Activated CD4-positive, CD25-positive, alpha-beta regulatory T cell treated with anti-CD3 and anti-CD28 coated beads, Interleukin-2, amount 50 U/mL, for 24 hours (primary cell): Measurements from ENCODE around the gene INPP4B.

Experiments used
- ATAC-seq, 2 donors: fragments of 150-1000 bp; cut with Tn5 transposase; one replicate each; pipeline ENCODE4 v1.10.0; 2021; ENCODE audit warnings: mild to moderate bottlenecking in 1 of 2, moderate library complexity in 1 of 2

Gene INPP4B

GRCh38 chr4:142846108-142846728 lies at the start of gene INPP4B:
INPP4B (minus strand) TSS chr4:142846301.
- ATAC-seq = peak; percentile 48 to 54

GRCh38 chr4:142893012-142893411 lies 46.9 kb upstream of the INPP4B start:
- ATAC-seq = no peak

GRCh38 chr4:142886566-142886965 lies 40.5 kb upstream of the INPP4B start:
- no peak for ATAC-seq

- ATAC-seq = no peak
These were observed 37.1 kb upstream of the INPP4B start for GRCh38 chr4:142883040-142883832.

GRCh38 chr4:142882159-142882558 lies 36.1 kb upstream of the INPP4B start:
- no peak for ATAC-seq

- ATAC-seq = no peak
These were observed 35.2 kb upstream of the INPP4B start for GRCh38 chr4:142881331-142881730.

- ATAC-seq = no peak
These were observed 29.0 kb upstream of the INPP4B start for GRCh38 chr4:142875117-142875516.

GRCh38 chr4:142874684-142875083 lies 28.6 kb upstream of the INPP4B start:
- ATAC-seq = no peak

GRCh38 chr4:142866685-142867084 lies 20.6 kb upstream of the INPP4B start:
- no peak for ATAC-seq

- ATAC-seq = no peak
These were observed 15.2 kb upstream of the INPP4B start for GRCh38 chr4:142861351-142861750.

GRCh38 chr4:142858965-142859364 lies 12.9 kb upstream of the INPP4B start:
- ATAC-seq = no peak

GRCh38 chr4:142858446-142858845 lies 12.3 kb upstream of the INPP4B start:
- ATAC-seq = no peak

- no peak for ATAC-seq
These were observed 10.5 kb upstream of the INPP4B start for GRCh38 chr4:142856576-142856975.

GRCh38 chr4:142850478-142850877 lies 4.4 kb upstream of the INPP4B start:
- ATAC-seq = no peak

- peak; percentile 83 to 87 for ATAC-seq
These were observed 862 bp upstream of the INPP4B start for GRCh38 chr4:142846729-142847596.

GRCh38 chr4:142845293-142846107 lies 601 bp downstream of the INPP4B start:
- ATAC-seq = peak in 1 of 2 donors; percentile 2

GRCh38 chr4:142844782-142845181 lies 1.3 kb downstream of the INPP4B start:
- ATAC-seq = no peak

GRCh38 chr4:142840516-142841123 lies 5.5 kb downstream of the INPP4B start:
- ATAC-seq = no peak

GRCh38 chr4:142838778-142839177 lies 7.3 kb downstream of the INPP4B start:
- ATAC-seq = no peak

- no peak for ATAC-seq
These were observed 14.1 kb downstream of the INPP4B start for GRCh38 chr4:142832022-142832421.

- ATAC-seq = no peak
These were observed 19.4 kb downstream of the INPP4B start for GRCh38 chr4:142826503-142827241.
